NCI-H128 (cell line): ENCODE results near the gene AKR1B1.

ENCODE experiments used
- DNase-seq: peaks from one replicate; lab custom pipeline; 2025; ENCODE audit not compliant: unreplicated experiment; lab: John Stamatoyannopoulos, UW

The AKR1B1 gene

DNA sequence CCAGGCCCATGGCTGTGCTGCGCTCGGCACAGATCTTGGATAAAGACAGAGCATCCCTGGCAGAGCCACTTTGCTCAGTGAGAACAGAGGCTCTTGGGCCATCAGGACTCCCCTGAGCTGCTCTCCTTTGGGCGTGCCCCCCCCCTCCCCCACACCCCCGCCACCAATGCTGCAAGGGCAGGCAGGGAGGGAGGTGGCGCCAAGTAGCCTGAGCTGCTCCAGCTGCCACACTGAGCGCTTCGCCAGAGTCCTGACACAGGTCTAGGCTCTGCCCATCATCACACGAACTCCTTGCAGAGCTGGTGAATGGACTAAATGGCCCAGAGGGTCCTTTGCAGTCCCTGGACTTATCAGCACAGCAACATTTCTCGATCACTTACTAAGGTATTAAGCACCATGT, 12.5 kb downstream of the AKR1B1 start:
- DNase-seq = no peak

DNA sequence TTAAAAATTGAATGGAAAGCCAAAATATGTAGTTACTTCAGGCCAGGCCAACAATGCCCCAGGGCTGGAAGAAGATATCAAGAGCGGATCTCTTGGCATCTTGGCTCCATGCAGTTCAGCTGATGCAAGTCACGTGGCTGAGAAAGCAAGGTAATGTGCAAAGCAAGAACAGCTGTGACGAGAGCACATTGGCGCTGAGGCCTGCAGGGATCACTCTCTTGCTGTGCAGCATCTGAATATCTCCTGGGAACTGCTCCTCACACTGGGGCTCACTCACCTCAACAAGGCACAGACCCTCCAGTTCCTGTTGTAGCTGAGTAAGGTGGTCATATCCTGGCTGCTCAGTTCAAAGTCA, 14.0 kb downstream of the AKR1B1 start:
- DNase-seq = no peak

DNA sequence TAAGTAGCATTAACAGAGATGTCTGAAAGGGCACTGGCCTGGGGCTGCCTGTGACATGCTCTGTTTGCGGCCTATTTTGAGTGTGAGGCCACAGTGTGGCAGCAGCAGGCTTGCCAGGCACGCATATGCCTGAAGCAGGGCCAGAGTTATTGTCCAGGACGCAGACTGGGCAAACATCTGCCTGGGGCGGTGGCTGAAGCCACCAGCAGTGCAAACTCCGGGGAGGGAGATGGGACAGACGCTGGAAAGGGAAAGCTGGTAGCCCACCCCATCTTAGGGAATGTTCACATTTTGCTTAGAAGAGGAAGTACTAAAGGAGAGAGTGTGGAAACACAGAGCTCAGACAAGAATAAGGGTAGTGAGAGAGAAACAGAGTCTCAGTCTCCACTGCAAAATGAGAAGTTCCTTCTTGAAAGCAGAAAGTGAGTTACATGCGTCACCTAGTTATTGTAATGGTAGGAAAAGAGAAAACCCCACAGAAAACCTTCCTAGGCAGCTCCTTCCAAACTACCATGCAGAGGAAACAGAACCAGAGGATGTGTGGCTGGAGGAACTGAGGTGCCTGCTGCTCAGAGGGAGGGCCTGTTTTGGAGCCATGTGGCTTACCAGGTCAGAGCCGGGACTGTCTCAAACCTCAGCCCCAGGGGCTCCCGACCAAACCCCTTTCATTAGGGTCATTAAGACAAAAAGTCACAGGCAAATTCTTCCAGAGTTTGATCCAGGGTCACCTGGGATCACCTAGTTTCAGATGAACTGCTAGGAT, 14.5 kb downstream of the AKR1B1 start:
- DNase-seq = no peak

DNA sequence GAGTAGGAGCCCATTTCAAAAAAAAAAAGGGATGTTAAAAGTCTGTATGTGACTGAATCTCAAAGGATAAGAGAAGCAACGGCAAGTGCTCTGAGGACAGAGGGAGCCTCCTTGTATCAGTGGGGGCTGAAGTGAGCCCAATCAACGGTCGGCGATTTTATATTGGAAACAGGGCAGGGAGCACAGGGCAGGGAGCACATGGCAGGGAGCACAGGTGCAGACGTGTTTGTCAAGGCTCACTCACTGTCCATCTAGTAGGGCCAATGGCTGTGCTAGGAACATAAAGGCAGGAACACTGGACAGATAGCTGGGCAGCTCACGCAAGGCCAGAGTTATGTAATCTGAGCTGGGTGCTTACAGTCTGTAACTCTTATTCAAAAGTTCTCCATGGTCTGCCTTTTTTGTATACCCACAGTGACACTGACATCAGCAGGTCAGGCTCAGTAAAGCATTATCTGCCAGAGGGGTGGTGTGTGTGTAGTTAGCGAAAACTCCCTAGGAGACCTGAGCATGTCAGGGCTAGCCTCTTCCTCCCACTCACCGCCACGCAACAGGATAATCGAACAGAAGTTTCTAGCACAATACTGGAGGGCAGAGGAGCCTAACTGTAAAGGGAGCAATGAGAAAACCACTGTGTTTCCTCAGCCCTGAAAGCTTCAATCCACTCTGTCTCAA, 15.4 kb downstream of the AKR1B1 start:
- DNase-seq = no peak

DNA sequence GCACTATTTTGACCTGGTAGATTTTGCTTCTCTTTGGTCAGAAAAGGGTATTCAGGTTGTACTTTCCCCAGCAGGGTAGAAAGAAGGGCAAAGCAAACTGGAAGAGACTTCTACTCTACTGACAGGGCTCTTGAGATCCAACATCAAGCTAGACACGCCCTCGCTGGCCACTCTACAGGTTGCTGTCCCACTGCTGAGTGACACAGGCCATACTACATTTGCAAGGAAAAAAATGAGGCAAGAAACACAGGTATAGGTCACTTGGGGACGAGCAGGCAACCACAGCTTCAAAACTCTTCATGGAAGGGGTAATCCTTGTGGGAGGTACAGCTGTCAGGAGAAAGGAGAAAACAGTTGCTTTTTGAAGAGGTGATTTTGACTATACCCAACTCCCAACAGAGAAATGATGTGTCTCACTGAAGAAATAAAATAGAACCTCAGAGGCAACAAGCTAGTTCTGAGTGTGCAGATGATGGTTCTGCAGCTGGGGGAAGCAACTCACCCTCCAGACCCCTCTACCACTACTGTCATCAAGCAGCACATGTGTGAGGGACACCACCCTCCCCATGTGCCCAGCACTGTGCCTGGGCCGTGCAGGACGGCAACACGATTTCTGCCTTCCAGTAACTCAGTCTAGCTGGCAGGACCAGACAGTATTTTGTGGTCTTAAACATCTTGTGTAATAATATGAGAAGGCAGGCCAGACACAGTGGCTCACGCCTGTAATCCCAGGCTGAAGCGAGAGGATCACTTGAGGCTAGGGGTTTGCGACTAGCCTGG, 16.3 kb downstream of the AKR1B1 start:
- DNase-seq = no peak

DNA sequence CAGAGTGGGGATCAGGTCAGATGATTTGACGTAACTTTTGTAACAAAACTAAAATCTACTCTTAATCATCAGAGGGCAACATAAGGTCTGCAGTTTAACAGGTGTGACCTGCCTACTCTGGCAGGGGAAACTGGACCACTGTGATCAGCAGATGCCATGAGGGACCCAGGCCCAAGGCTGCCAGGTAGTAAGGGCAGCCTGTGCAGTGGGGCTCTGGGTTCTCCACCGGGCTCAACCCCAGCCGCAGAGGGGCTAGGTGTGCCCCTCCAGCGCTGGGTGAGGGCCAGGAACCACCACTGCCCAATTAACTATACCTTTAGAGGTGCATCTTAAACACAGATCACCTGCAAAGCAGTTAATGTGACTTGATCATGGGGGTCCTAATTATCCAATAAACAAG, 17.6 kb downstream of the AKR1B1 start:
- no peak for DNase-seq

DNA sequence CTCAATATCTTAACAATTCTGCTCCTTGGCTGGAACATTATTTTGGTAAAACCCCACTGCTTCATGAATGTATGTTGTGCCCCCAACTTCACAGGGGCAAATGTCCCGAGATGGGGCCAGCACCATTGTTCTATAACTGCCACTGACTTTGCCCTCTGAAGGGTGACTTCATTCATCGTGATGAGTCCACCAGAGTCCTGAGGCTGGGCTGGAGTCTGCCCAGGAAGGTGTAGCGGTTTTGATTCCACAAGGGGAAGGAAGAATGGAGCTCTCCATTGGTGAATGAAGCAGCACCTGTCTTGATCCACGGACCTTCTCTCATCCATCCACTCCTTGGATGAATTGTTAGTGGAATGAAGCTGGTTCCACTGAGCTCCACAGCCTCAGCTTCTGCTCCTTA, 18.4 kb downstream of the AKR1B1 start:
- no peak for DNase-seq

DNA sequence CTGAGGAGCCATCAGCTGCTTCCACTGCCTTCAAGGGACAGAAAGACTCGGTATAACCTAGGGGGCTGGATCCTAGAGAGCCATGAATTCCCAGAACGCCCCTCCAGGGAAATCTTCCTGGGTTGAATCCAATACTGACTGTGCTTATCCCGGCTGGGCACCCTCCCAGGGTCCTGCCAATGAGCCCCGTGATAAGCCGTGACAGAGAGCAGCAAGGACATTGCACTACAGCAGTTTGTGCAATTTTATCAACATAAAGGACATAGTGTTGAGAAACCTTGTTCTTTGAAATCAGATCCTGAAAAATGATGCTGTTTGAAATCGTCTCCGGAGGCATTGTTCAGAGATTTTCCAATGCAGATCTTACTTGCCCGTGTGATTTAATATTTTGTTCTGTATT, 18.8 kb downstream of the AKR1B1 start:
- DNase-seq = no peak

DNA sequence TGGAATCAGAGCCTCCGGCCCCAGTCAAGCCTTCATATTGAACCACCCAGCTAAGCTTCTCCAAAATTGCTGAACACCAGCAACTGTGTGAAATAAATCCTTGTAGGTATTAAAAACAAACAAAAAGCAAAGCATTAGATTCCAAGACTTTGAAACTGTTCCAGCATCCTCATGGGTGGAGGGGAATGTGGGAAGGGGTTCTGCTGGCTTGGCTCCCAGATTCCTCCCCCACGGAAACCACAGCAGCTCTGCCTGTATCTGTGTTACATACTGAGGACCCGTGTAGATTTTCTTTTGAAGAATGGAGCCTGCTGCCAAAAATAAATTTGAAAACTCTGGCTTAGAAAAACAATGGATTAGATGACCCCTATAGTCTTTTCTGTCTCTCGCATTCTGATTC, 20.0 kb downstream of the AKR1B1 start:
- no peak for DNase-seq

DNA sequence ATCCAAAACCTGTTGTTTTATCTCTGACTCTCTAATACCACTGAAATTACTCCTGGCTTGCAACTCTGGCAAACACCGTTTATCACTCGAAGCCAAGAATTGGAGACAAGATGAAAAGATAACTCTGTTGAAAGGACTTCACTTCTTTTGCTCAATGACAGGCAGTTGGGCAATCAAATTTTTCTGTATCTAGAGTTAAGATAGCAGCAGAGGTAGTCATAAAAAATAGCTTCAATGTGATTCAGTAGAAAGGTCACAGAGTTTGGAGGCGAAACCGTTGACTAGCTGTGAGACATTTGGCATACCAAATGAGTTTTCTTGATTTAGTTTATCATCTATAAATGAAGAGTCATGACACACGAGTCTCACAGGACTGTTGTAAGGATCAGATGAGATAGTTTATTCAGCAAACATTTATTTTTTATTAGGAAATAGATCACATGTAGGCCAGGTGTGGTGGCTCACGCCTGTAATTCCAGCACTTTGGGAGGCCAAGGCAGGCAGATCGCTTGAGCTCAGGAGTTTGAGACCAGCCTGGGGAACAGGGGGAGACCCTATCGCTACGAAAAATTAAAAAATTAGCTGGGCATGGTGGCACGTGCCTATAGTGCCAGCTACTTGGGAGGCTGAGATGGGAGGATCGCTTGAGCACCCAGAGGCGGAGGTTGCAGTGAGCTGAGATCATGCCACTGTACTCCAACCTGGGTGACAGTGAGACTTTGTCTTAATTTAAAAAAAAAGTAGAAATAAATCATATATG, 23.6 kb downstream of the AKR1B1 start:
- DNase-seq = no peak

DNA sequence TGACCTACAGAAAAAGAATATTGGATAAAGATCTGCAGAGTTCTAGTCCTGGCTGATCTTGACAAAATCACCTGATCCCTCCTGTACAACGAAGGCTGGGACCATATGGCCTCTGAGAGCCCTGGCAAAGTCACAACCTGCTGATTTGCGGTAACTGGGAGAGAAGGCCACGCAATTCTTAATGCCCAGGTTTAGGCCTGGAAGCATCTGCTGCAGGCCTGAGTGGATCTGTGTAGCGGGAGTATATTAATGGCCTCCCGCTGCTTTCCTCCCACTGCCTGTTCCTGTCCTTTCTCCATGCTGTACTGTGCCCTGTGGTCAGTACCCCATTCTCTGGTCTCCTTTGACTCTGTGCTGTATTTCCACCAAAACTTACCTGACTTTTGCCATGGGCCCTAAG, 24.2 kb downstream of the AKR1B1 start:
- DNase-seq = no peak

DNA sequence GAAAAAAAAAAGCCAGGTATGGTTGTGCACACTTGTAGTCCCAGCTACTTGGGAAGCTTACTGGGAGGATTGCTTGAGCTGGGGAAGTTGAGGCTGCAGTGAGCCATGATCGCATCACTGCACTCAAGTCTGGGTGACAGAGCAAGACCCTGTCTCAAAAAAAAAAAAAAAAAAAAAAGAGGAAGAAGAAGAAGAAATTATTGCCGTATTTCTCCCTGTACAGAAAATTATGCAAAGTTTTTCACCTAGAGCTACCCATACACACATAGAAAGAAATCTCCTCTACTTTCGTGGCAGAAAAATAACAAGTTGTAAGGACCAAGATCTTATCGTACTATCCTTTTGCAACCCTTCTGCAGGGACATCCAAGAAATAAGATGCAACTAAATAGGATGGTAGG, 25.5 kb downstream of the AKR1B1 start:
- DNase-seq = no peak

DNA sequence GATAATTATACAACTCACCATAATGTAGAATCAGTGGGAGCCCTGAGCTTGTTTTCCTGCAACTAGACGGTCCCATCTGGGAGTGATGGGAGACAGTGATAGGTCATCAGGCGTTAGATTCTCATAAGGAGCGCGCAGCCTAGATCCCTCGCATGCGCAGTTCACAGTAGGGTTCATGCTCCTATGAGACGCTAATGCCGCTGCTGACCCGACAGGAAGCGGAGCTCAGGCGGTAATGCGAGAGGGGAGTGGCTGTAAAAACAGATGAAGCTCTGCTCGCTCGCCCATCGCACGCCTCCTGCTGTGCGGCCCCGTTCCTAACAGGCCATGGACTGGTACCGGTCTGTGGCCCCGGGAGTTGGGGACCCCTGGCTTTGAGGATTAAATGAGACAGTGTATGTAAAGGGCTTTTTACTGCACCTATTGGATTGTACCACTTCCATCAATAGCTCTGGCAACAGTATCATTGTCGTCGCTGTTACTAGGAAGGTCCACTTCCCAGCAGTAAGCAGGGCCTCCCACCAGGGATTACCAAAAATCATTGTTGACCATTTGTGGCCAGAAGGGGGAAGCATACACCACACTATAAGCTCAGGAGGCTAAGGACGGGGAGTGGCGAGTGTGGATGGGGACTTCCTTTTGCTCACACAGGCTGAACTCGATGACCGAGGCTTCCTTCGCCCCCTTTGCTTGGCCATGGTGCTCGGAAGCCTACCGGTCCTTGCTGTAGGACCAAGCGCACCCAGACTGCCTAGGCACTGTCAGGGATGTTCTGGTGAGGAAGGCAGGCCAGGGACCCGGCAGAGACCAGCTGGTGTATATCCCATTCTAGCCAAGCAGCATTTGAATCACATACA, 26.4 kb downstream of the AKR1B1 start:
- peak; percentile 82 for DNase-seq

DNA sequence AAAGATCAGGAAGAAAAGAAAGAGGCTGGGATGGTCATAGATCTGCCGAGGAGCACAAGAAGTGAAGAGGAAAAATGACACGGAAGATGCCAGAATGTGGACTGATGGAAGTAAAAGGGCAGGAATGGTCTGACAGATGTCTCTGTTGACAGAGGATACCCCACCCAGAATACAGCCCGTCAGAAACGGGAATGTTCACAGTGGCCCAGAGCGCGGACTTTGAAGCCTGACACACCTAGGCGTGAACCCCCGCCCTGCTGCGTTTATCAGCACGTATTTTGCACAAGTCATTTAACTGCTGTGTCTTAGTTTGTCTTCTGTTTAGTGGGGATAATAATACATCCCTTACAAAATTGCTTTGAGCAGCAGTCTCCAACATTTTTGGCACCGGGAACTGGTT, 27.1 kb downstream of the AKR1B1 start:
- no peak for DNase-seq

DNA sequence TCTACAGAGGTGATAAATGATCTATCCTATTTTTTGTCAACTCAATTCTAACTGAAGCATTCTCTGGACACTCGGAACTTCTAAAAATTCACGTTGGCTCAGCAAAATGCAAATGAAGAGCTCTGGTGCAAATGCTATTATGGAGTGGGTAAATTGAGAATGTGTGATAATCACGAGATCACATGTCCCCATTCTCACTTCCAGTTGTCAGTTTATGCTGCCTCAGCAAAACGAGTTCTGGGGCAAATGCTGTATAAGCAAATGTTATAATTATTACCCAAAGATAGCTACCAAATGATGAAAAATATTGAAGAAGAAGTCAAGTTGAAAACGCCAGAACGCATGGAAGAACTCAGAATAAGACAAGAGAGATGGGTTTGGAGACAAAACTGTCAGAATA, 29.4 kb downstream of the AKR1B1 start:
- no peak for DNase-seq

DNA sequence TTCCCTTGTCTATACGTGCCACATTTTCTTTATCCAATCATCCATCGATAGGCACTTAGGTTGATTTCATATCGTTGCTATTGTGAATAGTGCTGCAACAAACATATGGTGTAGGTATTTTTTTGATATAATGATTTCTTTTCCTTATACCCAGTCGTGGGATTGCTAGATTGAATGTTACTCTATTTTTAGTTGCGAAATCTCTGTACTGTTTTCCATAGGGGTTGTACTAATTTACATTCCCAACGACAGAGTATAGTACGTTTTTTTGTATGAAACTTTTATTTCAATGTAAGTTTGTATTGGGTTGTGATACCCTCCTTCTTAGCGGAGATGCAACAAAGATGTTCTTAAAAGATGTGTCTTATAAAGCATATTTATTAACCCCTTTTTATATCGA, 30.0 kb downstream of the AKR1B1 start:
- DNase-seq = no peak

DNA sequence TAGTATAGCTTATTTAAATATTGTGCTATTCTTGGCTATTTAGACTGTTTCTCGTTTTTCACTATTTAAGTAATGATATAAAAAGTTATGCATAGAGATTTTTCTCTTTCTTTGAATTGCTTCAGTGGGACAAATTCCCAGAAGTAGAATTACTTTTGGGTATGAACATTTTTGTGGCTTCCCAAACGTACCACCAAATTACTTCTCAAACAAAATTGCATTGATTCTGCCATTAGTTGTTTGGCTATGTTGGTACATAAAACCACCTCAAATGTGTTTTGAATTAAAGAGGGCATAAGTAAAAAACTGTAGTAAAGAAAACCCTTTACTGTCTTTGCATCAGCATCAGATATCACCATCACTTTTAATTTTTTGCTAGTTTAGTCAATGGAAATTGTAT, 31.0 kb downstream of the AKR1B1 start:
- DNase-seq = no peak

DNA sequence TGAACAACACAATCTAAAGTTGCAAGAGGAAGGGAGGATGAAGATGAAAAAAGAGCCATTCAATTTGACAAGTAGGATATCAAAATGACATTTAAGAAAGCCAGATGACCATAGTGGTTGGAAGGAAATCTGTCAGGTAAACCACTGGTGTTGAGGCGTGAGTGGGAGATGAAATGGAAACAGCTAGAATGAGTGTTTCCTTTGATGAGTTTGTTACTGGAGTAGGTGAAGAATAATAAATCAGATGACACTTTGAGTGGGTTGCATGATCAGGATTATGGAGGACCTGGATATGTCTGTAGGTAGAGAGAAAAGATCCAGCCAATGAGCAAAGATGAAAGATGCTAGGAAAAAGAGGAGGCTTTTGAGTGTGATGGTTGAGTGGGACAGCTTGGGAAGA, 33.1 kb downstream of the AKR1B1 start:
- no peak for DNase-seq

DNA sequence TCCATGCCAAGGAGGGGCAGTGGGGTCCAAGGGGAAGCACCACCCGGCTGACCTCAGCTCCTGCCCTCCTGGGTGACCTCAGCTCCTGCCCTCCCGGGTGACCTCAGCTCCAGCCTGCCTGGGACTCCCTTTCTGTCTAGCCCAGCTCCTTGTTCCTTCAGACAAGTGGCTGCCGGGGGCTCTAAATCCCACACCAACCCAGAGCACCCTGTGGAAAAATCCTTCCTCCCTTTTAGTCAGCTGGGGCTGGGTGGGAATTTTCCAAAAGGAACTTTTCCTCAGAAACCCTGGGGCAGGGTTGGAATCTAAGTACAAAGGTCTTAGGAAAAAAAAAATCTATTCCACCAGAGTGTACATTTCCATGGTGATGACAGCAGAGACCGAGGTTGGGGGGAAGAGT, 36.3 kb downstream of the AKR1B1 start:
- DNase-seq = no peak

DNA sequence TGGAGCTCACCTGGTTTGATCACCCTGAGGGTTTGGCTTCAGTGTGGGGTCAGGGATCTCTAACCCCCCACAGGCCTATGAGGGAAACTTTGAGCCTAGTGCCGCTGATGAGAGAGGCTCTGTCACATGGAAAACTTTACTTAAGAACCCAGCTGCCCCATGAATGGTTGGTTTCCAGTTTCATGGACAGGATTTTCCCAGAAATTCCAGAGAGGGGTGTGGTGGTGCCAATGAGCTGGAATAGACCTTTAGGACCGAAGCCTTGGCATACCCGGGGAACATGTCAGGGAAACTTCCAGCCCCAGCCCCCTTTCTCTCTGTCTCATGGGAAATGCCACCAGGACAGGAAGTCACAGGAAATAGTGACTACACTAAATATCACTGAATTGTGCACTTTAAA, 36.9 kb downstream of the AKR1B1 start:
- DNase-seq = no peak
